SK-N-SH (cell line): ENCODE data around the gene FAAP20. TPM values are rescaled to one million over a fixed set of nuclear protein-coding genes. Genes with fewer than 3 reads are reported as not detected.

Experiments used
- CTCF ChIA-PET: fragments of 300-600, 350-600 bp; formaldehyde crosslinking; extraction: SDS; loops from one replicate; lab custom pipeline; 2021; lab: Yijun Ruan, JAX
- POLR2A ChIA-PET: fragments of 350-600 bp; sonication (Branson Sonifier 250); formaldehyde crosslinking; extraction: SDS; loops from one replicate; lab custom pipeline; 2020; ENCODE audit warnings: antibody characterized with exemption, inconsistent platforms; lab: Yijun Ruan, JAX
- DNase-seq: peaks from one replicate; pipeline ENCODE4 v3.0.0; 2012
- H2AFZ ChIP-seq: fragments of 200-600 bp; sonication (generic); 2 replicates; pipeline ENCODE4 v1.8.1; 2016; ENCODE audit warnings: antibody characterized with exemption, mild to moderate bottlenecking, low read depth
- H3F3A ChIP-seq: fragments of 200-600 bp; sonication (generic); replicated peaks from 2 replicates; pipeline ENCODE3; 2016; ENCODE audit warnings: antibody characterized with exemption, mild to moderate bottlenecking; ENCODE audit not compliant: insufficient read depth
- H3K27ac ChIP-seq, 2 experiments: fragments of 200-500 bp in 1 of 2; fragments of 200-600 bp in 1 of 2; sonication (Bioruptor generic) in 1 of 2; sonication (generic), shearing (Covaris generic) in 1 of 2; 2 replicates each; pipeline versions ENCODE4 v1.5.1 to v1.6.1; 2014 to 2016; ENCODE audit warnings: low read depth in 2 of 2, inconsistent platforms in 1 of 2, low read length in 1 of 2, mild to moderate bottlenecking in 1 of 2, mixed read lengths in 1 of 2
- H3K27me3 ChIP-seq: fragments of 200-600 bp; sonication (generic), shearing (Covaris generic); 2 replicates; pipeline ENCODE4 v1.6.1; 2016; ENCODE audit warnings: mixed run types; ENCODE audit not compliant: insufficient read depth
- H3K36me3 ChIP-seq, 2 experiments: fragments of 200-500 bp in 1 of 2; fragments of 200-600 bp in 1 of 2; sonication (Bioruptor generic) in 1 of 2; sonication (generic) in 1 of 2; replicated peaks in 1 of 2; 2 replicates each; pipeline versions ENCODE3 to v1.5.1; 2014 to 2016; ENCODE audit warnings: low read length in 1 of 2, mild to moderate bottlenecking in 1 of 2; ENCODE audit not compliant: insufficient read depth in 2 of 2, control insufficient read depth in 1 of 2
- H3K4me1 ChIP-seq, 2 experiments: fragments of 200-500 bp in 1 of 2; fragments of 200-600 bp in 1 of 2; sonication (Bioruptor generic) in 1 of 2; sonication (generic), shearing (Covaris generic) in 1 of 2; 2 replicates each; pipeline versions ENCODE4 v1.5.1 to v1.6.1; 2014 to 2016; ENCODE audit warnings: low read depth in 1 of 2, low read length in 1 of 2, mixed run types in 1 of 2; ENCODE audit not compliant: insufficient read depth in 2 of 2, control insufficient read depth in 1 of 2
- H3K4me2 ChIP-seq: fragments of 200-600 bp; sonication (generic), shearing (Covaris generic); 2 replicates; pipeline ENCODE4 v1.6.1; 2017; ENCODE audit warnings: mixed run types
- H3K4me3 ChIP-seq, 2 experiments: fragments of 200-500 bp in 1 of 2; fragments of 200-600 bp in 1 of 2; sonication (Bioruptor generic) in 1 of 2; sonication (generic), shearing (Covaris generic) in 1 of 2; 2 replicates each; pipeline versions ENCODE4 v1.5.1 to v1.8.1; 2014 to 2016; ENCODE audit warnings: low read depth in 2 of 2, inconsistent platforms in 1 of 2, low read length in 1 of 2, mild to moderate bottlenecking in 1 of 2, mixed read lengths in 1 of 2, moderate library complexity in 1 of 2
- H3K79me2 ChIP-seq: fragments of 200-600 bp; sonication (generic); 2 replicates; pipeline ENCODE4 v1.8.1; 2017; ENCODE audit warnings: mild to moderate bottlenecking; ENCODE audit not compliant: insufficient read depth
- H3K9ac ChIP-seq: fragments of 200-600 bp; sonication (generic); 2 replicates; pipeline ENCODE4 v1.6.1; 2017; ENCODE audit warnings: mixed run types
- H3K9me2 ChIP-seq: fragments of 200-600 bp; sonication (generic); 2 replicates; pipeline ENCODE4 v1.6.1; 2017; ENCODE audit warnings: mixed run types
- H3K9me3 ChIP-seq: fragments of 200-600 bp; sonication (generic); 2 replicates; pipeline ENCODE4 v1.6.1; 2017; ENCODE audit warnings: mixed run types, mild to moderate bottlenecking, moderate library complexity
- H4K20me1 ChIP-seq: fragments of 200-600 bp; sonication (generic); 2 replicates; pipeline ENCODE4 v1.6.1; 2017; ENCODE audit warnings: mild to moderate bottlenecking, mixed run types; ENCODE audit not compliant: insufficient read depth
- CHD2 ChIP-seq: fragments of 150-350 bp; IDR thresholded peaks from 2 replicates; pipeline ENCODE4 v1.6.1; 2018; ENCODE audit warnings: low read length; ENCODE audit not compliant: partially characterized antibody
- GABPA ChIP-seq: IDR thresholded peaks from 2 replicates; pipeline ENCODE4 v1.4.0; 2012; ENCODE audit warnings: low read depth, mild to moderate bottlenecking
- GATA2 ChIP-seq: sonication (generic); formaldehyde crosslinking; IDR thresholded peaks from 2 replicates; pipeline ENCODE4 v1.5.0; 2020; ENCODE audit warnings: mild to moderate bottlenecking, missing genetic modification reagents
- POLR2AphosphoS5 ChIP-seq: IDR thresholded peaks from 2 replicates; pipeline ENCODE4 v1.6.1; 2012; ENCODE audit warnings: low read depth, low read length
- RXRA ChIP-seq: IDR thresholded peaks from 2 replicates; pipeline ENCODE4 v1.4.0; 2012; ENCODE audit warnings: low read depth, mild to moderate bottlenecking, borderline replicate concordance
- SIN3A ChIP-seq: IDR thresholded peaks from 2 replicates; pipeline ENCODE4 v1.6.1; 2012; ENCODE audit warnings: low read depth, mild to moderate bottlenecking, low read length, moderate library complexity, borderline replicate concordance
- SMC3 ChIP-seq: IDR thresholded peaks from 2 replicates; pipeline ENCODE4 v1.6.1; 2012; ENCODE audit warnings: low read depth, low read length, improper control_type of control experiment
- TEAD4 ChIP-seq: IDR thresholded peaks from 2 replicates; pipeline ENCODE4 v1.4.0; 2012; ENCODE audit warnings: mild to moderate bottlenecking, borderline replicate concordance; ENCODE audit not compliant: insufficient read depth
- WGBS: methylation state at CpG from one replicate; pipeline ENCODE4 v1.1.6; 2017; ENCODE audit warnings: low lambda C conversion rate; 5-methylcytosine and 5-hydroxymethylcytosine counted together
- polyA plus RNA-seq, 3 experiments: library from polyadenylated mRNA; depleted of rRNA; stranded (reverse); fragments of >200 nt; gene quantifications; 2 replicates each; pipeline ENCODE4 v1.2.3, GENCODE V29; 2012
- TF ChIP-seq, protein P1 (sequence below): fragments of 200-600 bp; sonication (generic); IDR thresholded peaks from 2 replicates; pipeline ENCODE4 v1.6.1; 2017; ENCODE audit warnings: antibody characterized with exemption, mild to moderate bottlenecking, moderate library complexity
- TF ChIP-seq, protein P2 (sequence below): fragments of 150-350 bp; IDR thresholded peaks from 2 replicates; pipeline ENCODE4 v1.6.1; 2017; ENCODE audit warnings: antibody characterized with exemption, low read length, low read depth, borderline replicate concordance
- TF ChIP-seq, protein P3 (sequence below): fragments of 150-350 bp; IDR thresholded peaks from 2 replicates; pipeline ENCODE4 v1.6.1; 2016; ENCODE audit warnings: mild to moderate bottlenecking, low read depth, low read length

FAAP20 gene
- polyA plus RNA-seq, 1 of the 3 experiments (the other 2 are of a cell fraction): 58.3 TPM

DNA sequence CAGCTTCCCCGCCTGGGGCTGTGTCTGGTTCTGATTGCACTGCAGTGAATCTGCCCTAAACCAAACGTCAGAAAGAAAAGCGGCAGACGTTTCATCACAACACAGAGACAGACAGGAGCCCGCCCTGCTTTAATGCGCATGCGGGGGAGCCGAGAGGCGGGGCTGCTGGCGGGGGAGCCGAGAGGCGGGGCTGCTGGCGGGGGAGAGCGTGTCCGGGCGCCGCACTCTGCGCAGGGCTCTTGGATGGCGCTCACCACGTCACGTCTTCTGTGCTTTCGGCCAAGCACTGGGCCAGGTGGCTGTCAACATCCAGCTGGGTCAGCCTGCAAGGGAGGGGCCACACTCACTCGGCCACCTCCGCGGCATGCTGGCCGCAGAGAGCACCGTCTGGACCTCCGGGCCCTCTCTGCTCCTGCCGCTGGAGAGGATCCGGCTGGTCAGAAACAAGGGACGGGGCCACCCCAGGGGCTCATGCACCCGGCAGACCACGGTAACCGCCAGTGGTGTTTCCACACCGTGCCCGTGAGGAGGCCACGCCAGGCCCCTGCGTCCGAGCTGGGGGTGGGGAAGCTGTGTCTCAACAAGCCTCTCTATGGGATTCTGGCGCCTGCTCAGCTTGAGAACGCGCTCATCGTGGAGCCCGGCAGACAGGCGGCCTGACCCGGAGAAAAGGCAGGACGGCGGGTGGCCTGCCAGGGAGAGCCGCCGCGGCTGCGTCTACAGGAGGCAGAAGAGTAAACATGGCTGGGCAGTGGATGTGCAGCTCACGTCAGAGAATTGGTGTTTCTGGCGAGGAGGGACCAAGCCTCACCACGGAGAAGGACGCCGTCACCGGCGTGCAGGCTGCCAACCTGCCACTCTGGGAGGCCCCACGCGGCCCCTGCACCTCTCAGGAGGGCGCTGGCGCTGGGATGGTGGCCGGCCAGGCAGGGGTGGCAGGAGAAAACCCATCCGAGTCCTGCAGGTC is 4.8 kb downstream of the FAAP20 start (continued):
- TF ChIP-seq, protein P1, sequence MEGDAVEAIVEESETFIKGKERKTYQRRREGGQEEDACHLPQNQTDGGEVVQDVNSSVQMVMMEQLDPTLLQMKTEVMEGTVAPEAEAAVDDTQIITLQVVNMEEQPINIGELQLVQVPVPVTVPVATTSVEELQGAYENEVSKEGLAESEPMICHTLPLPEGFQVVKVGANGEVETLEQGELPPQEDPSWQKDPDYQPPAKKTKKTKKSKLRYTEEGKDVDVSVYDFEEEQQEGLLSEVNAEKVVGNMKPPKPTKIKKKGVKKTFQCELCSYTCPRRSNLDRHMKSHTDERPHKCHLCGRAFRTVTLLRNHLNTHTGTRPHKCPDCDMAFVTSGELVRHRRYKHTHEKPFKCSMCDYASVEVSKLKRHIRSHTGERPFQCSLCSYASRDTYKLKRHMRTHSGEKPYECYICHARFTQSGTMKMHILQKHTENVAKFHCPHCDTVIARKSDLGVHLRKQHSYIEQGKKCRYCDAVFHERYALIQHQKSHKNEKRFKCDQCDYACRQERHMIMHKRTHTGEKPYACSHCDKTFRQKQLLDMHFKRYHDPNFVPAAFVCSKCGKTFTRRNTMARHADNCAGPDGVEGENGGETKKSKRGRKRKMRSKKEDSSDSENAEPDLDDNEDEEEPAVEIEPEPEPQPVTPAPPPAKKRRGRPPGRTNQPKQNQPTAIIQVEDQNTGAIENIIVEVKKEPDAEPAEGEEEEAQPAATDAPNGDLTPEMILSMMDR: no peak
- TF ChIP-seq GABPA: no peak
- no peak for TF ChIP-seq SMC3
- no peak for TF ChIP-seq RXRA

GRCh38 chr1:2188336-2188735 is 6.2 kb downstream of the FAAP20 start:
- CTCF ChIA-PET: interaction anchor here (0.8 to 7.2 kb wide), 3 partner anchors 13 to 144 kb away, joined by 3 to 53 read pairs (median 3); no protein-coding TSS in a partner anchor
- no peaks in the 10 kb centered on the region for H4K20me1 ChIP-seq
- WGBS: 92% methylated on average over 11 of the region's 16 CpGs

More at GRCh38 chr1:2188336-2188735, 6.2 kb downstream of the FAAP20 start:
- no peak overlapping the region; a peak in 1 of 4 replicates for H3K27ac ChIP-seq
- no peak for DNase-seq
- no peak overlapping the region for H2AFZ ChIP-seq
- no peaks in the 10 kb centered on the region for H3K9me2 ChIP-seq
- no peak overlapping the region for H3K4me2 ChIP-seq
- H3K36me3 ChIP-seq: peaks cover 0 to 32% of the 10 kb centered on the region in 2 experiments
- H3K9me3 ChIP-seq: no peaks in the 10 kb centered on the region
- TF ChIP-seq CHD2: no peak
- TF ChIP-seq, protein P2, sequence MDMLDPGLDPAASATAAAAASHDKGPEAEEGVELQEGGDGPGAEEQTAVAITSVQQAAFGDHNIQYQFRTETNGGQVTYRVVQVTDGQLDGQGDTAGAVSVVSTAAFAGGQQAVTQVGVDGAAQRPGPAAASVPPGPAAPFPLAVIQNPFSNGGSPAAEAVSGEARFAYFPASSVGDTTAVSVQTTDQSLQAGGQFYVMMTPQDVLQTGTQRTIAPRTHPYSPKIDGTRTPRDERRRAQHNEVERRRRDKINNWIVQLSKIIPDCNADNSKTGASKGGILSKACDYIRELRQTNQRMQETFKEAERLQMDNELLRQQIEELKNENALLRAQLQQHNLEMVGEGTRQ: no peak
- TF ChIP-seq POLR2AphosphoS5: no peak
- TF ChIP-seq, protein P3, sequence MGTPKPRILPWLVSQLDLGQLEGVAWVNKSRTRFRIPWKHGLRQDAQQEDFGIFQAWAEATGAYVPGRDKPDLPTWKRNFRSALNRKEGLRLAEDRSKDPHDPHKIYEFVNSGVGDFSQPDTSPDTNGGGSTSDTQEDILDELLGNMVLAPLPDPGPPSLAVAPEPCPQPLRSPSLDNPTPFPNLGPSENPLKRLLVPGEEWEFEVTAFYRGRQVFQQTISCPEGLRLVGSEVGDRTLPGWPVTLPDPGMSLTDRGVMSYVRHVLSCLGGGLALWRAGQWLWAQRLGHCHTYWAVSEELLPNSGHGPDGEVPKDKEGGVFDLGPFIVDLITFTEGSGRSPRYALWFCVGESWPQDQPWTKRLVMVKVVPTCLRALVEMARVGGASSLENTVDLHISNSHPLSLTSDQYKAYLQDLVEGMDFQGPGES: no peak
- TF ChIP-seq GATA2 (CRISPR knock-in tag): no peak
- TF ChIP-seq SIN3A: no peak
- no peak for TF ChIP-seq RXRA
- TF ChIP-seq TEAD4: no peak
- H3F3A ChIP-seq: peaks cover 4% of the 10 kb centered on the region
- no peaks in the 10 kb centered on the region for H3K27me3 ChIP-seq
- H3K9ac ChIP-seq: no peak overlapping the region
- peaks cover 0 to 35% of the 10 kb centered on the region in 2 experiments; a peak in 1 of 4 replicates for H3K4me1 ChIP-seq
- POLR2A ChIA-PET: interaction anchor here (1.2 kb wide), 1 partner anchor 282 kb away, joined by 3 read pairs; no protein-coding TSS in a partner anchor
- H3K79me2 ChIP-seq: peaks cover 39% of the 10 kb centered on the region
- no peak overlapping the region for H3K4me3 ChIP-seq
